H1 (cell line): ENCODE measurements around the gene SMIM1. TPM values are rescaled to one million over a fixed set of nuclear protein-coding genes. Genes with fewer than 3 reads are reported as not detected.

Experiments
- CTCF ChIA-PET: fragments of 300-600 bp; sonication (Branson Sonifier 250); formaldehyde crosslinking; loops from one replicate; lab custom pipeline; 2021; ENCODE audit not compliant: partially characterized antibody; lab: Charles Lee
- POLR2A ChIA-PET: fragments of 300-600 bp; sonication (Branson Sonifier 250); formaldehyde crosslinking; loops from one replicate; lab custom pipeline; 2021; ENCODE audit warnings: inconsistent platforms; ENCODE audit not compliant: partially characterized antibody; lab: Charles Lee
- DNase-seq, 2 experiments: peaks; one replicate each; pipeline versions ENCODE4 v3.0.0 to v3.0.0-alpha.2; 2010 to 2022; ENCODE audit warnings: low spot score in 2 of 2, low read depth in 1 of 2, mixed read lengths in 1 of 2
- FAIRE-seq: peaks from 2 replicates; lab custom pipeline; 2011; peaks lifted over from hg19 to GRCh38; lab: Jason Lieb, UNC
- H2AFZ ChIP-seq: 2 replicates; pipeline ENCODE4 v1.8.1; 2012; ENCODE audit warnings: low read length, inconsistent platforms
- H2AK5ac ChIP-seq: 2 replicates; pipeline ENCODE4 v1.6.1; 2013; ENCODE audit warnings: low read depth, low read length
- H2BK120ac ChIP-seq: replicated peaks from 2 replicates; pipeline ENCODE3; 2013; ENCODE audit warnings: low read depth, low read length, inconsistent platforms
- H2BK12ac ChIP-seq: 2 replicates; pipeline ENCODE4 v1.6.1; 2013; ENCODE audit warnings: low read depth, low read length
- H2BK15ac ChIP-seq: 2 replicates; pipeline ENCODE4 v1.6.1; 2013; ENCODE audit warnings: low read length
- H2BK20ac ChIP-seq: 2 replicates; pipeline ENCODE4 v1.6.1; 2013; ENCODE audit warnings: low read length
- H2BK5ac ChIP-seq: 2 replicates; pipeline ENCODE4 v1.6.1; 2013; ENCODE audit warnings: low read depth, low read length
- H3K14ac ChIP-seq: 2 replicates; pipeline ENCODE4 v1.6.1; 2013; ENCODE audit warnings: inconsistent platforms; ENCODE audit not compliant: insufficient read length
- H3K18ac ChIP-seq: 2 replicates; pipeline ENCODE4 v1.6.1; 2013; ENCODE audit warnings: low read length; ENCODE audit errors: extremely low read depth
- H3K23ac ChIP-seq: 2 replicates; pipeline ENCODE4 v1.6.1; 2013; ENCODE audit warnings: inconsistent platforms; ENCODE audit not compliant: insufficient read length
- H3K23me2 ChIP-seq: 2 replicates; pipeline ENCODE4 v1.6.1; 2013; ENCODE audit warnings: low read depth, low read length
- H3K27ac ChIP-seq: 2 replicates; pipeline ENCODE4 v1.6.1; 2011; ENCODE audit warnings: low read depth, low read length, inconsistent platforms
- H3K27me3 ChIP-seq, 4 experiments: replicated peaks in 1 of 4; 1 replicate in 1 of 4; 2 replicates in 3 of 4; pipeline versions ENCODE4 v1.6.1 to v1.8.1; 2011 to 2013; ENCODE audit warnings: low read length in 3 of 4, mild to moderate bottlenecking in 3 of 4, inconsistent platforms in 2 of 4, mixed read lengths in 2 of 4, moderate library complexity in 1 of 4; ENCODE audit not compliant: control insufficient read depth in 3 of 4, insufficient read depth in 3 of 4; ENCODE audit errors: extremely low read depth in 1 of 4
- H3K36me3 ChIP-seq, 4 experiments: 2 replicates each; pipeline versions ENCODE4 v1.6.1 to v1.8.1; 2011 to 2013; ENCODE audit warnings: mild to moderate bottlenecking in 4 of 4, low read length in 3 of 4, moderate library complexity in 2 of 4, control low read depth in 1 of 4, inconsistent platforms in 1 of 4; ENCODE audit not compliant: insufficient read depth in 4 of 4, control insufficient read depth in 2 of 4
- H3K4ac ChIP-seq: replicated peaks from 2 replicates; pipeline ENCODE3; 2013; ENCODE audit warnings: low read length, low read depth, mixed read lengths, inconsistent platforms; ENCODE audit not compliant: insufficient read length
- H3K4me1 ChIP-seq, 4 experiments: replicated peaks in 1 of 4; 1 replicate in 1 of 4; 2 replicates in 3 of 4; pipeline versions ENCODE4 v1.6.1 to v1.8.1; 2011 to 2013; ENCODE audit warnings: low read length in 3 of 4, inconsistent platforms in 2 of 4, mixed read lengths in 1 of 4; ENCODE audit not compliant: insufficient read depth in 4 of 4, control insufficient read depth in 3 of 4
- H3K4me2 ChIP-seq, 2 experiments: 2 replicates each; pipeline versions ENCODE4 v1.6.1 to v1.8.1; 2011 to 2013; ENCODE audit warnings: low read depth in 2 of 2, low read length in 2 of 2, control low read depth in 1 of 2, inconsistent platforms in 1 of 2, mild to moderate bottlenecking in 1 of 2; ENCODE audit not compliant: insufficient read depth in 1 of 2
- H3K4me3 ChIP-seq, 4 experiments: fragments of 200-600, 300-600 bp in 1 of 4; sonication (generic), shearing (Covaris generic), sonication (Bioruptor Twin) in 1 of 4; 2 replicates each; pipeline versions ENCODE4 v1.5.1 to v1.8.1; 2011 to 2016; ENCODE audit warnings: low read length in 4 of 4, low read depth in 3 of 4, control low read depth in 2 of 4, inconsistent platforms in 2 of 4, mild to moderate bottlenecking in 2 of 4, mixed read lengths in 1 of 4, moderate library complexity in 1 of 4; ENCODE audit not compliant: insufficient read depth in 2 of 4; ENCODE audit errors: extremely low read depth in 1 of 4
- H3K56ac ChIP-seq: replicated peaks from 2 replicates; pipeline ENCODE3; 2013; ENCODE audit warnings: low read depth, mild to moderate bottlenecking, mixed read lengths, low read length, inconsistent platforms; ENCODE audit not compliant: insufficient read length
- H3K79me1 ChIP-seq: 2 replicates; pipeline ENCODE4 v1.6.1; 2013; ENCODE audit warnings: low read depth, low read length, control low read depth
- H3K79me2 ChIP-seq, 2 experiments: 2 replicates each; pipeline versions ENCODE4 v1.6.1 to v1.8.1; 2012 to 2013; ENCODE audit warnings: low read length in 2 of 2, mild to moderate bottlenecking in 2 of 2, inconsistent platforms in 1 of 2; ENCODE audit not compliant: insufficient read depth in 2 of 2, control insufficient read depth in 1 of 2
- H3K9ac ChIP-seq, 4 experiments: replicated peaks in 1 of 4; 1 replicate in 1 of 4; 2 replicates in 3 of 4; pipeline versions ENCODE4 v1.6.1 to v1.8.1; 2011 to 2013; ENCODE audit warnings: low read depth in 3 of 4, low read length in 3 of 4, control low read depth in 2 of 4, mild to moderate bottlenecking in 2 of 4, moderate library complexity in 2 of 4, inconsistent platforms in 1 of 4; ENCODE audit errors: extremely low read depth in 1 of 4
- H3K9me3 ChIP-seq, 2 experiments: 2 replicates each; pipeline versions ENCODE4 v1.6.1 to v1.8.1; 2012 to 2013; ENCODE audit warnings: mild to moderate bottlenecking in 2 of 2, moderate library complexity in 2 of 2, control low read depth in 1 of 2, inconsistent platforms in 1 of 2, low read depth in 1 of 2, low read length in 1 of 2, mixed read lengths in 1 of 2; ENCODE audit not compliant: insufficient read depth in 2 of 2
- H4K20me1 ChIP-seq, 2 experiments: replicated peaks in 1 of 2; 2 replicates each; pipeline versions ENCODE3 to v1.8.1; 2011 to 2013; ENCODE audit warnings: inconsistent platforms in 2 of 2, low read length in 2 of 2, mild to moderate bottlenecking in 1 of 2; ENCODE audit not compliant: insufficient read depth in 2 of 2, control insufficient read depth in 1 of 2
- H4K5ac ChIP-seq: 2 replicates; pipeline ENCODE4 v1.6.1; 2013; ENCODE audit warnings: low read length, low read depth, mixed read lengths, inconsistent platforms; ENCODE audit not compliant: insufficient read length
- H4K8ac ChIP-seq: 2 replicates; pipeline ENCODE4 v1.8.0; 2013; ENCODE audit warnings: mild to moderate bottlenecking, moderate library complexity, low read length, inconsistent platforms; ENCODE audit not compliant: insufficient read depth; ENCODE audit errors: extremely low read depth
- H4K91ac ChIP-seq: replicated peaks from 2 replicates; pipeline ENCODE3; 2013; ENCODE audit warnings: low read length, mixed read lengths, inconsistent platforms; ENCODE audit not compliant: insufficient read length
- BCL11A ChIP-seq, 2 experiments: IDR thresholded peaks; one replicate each; pipeline ENCODE4 v1.6.1; 2011; ENCODE audit warnings: low read depth in 2 of 2, low read length in 2 of 2, mild to moderate bottlenecking in 2 of 2
- CTCF ChIP-seq, 3 experiments: IDR thresholded peaks; 1 replicate in 2 of 3; 2 replicates in 1 of 3; pipeline versions ENCODE4 v1.5.1 to v1.6.1; 2011; ENCODE audit warnings: low read length in 3 of 3, mild to moderate bottlenecking in 3 of 3, inconsistent platforms in 2 of 3, low read depth in 1 of 3, moderate library complexity in 1 of 3; ENCODE audit not compliant: insufficient read depth in 1 of 3; ENCODE audit errors: control extremely low read depth in 1 of 3
- E2F6 ChIP-seq: IDR thresholded peaks from 2 replicates; pipeline ENCODE4 v1.6.1; 2012; ENCODE audit warnings: inconsistent platforms
- EGR1 ChIP-seq: IDR thresholded peaks from 2 replicates; pipeline ENCODE4 v1.6.1; 2011; ENCODE audit warnings: low read depth, low read length, borderline replicate concordance
- EP300 ChIP-seq, 2 experiments: IDR thresholded peaks; 1 replicate in 1 of 2; 2 replicates in 1 of 2; pipeline ENCODE4 v1.6.1; 2011 to 2012; ENCODE audit warnings: low read depth in 2 of 2, low read length in 2 of 2, mild to moderate bottlenecking in 2 of 2, borderline replicate concordance in 1 of 2, inconsistent platforms in 1 of 2, moderate library complexity in 1 of 2
- MAX ChIP-seq: IDR thresholded peaks from 2 replicates; pipeline ENCODE4 v1.6.1; 2012; ENCODE audit warnings: inconsistent platforms
- PHF8 ChIP-seq: fragments of 200-600 bp; sonication (generic); conservative IDR thresholded peaks from 2 replicates; pipeline ENCODE4 v1.7.1; 2012; ENCODE audit warnings: low read depth, mild to moderate bottlenecking, inconsistent platforms, low read length, moderate library complexity
- ZNF274 ChIP-seq: IDR thresholded peaks from 2 replicates; pipeline ENCODE4 v1.7.0; 2012; ENCODE audit warnings: low read length, borderline replicate concordance; ENCODE audit errors: extremely low read depth
- WGBS, 2 experiments: shearing (Covaris generic) in 1 of 2; methylation state at CpG; one replicate each; pipeline versions ENCODE4 v1.1.6 to v1.1.7; 2013 to 2015; ENCODE audit warnings: low lambda C conversion rate in 2 of 2, mixed read lengths in 2 of 2, inconsistent platforms in 1 of 2, low coverage in 1 of 2, missing lambda C conversion rate in 1 of 2; ENCODE audit not compliant: insufficient replicate concordance in 2 of 2, insufficient coverage in 1 of 2, insufficient read length in 1 of 2; ENCODE audit errors: extremely low coverage in 1 of 2, missing lambda C conversion rate in 1 of 2; 5-methylcytosine and 5-hydroxymethylcytosine counted together
- polyA plus RNA-seq, 7 experiments: library from polyadenylated mRNA; depleted of rRNA in 3 of 7; stranded (reverse) in 5 of 7; unstranded in 2 of 7; fragments of >200 nt in 5 of 7; fragments of 200-250 nt in 2 of 7; gene quantifications; 1 replicate in 5 of 7; 2 replicates in 1 of 7; 4 replicates in 1 of 7; pipeline versions ENCODE4 v1.2.1 to v1.2.3, GENCODE V29; 2011 to 2013; ENCODE audit warnings: missing spikeins in 2 of 7, mixed read lengths in 2 of 7
- total RNA-seq: library from RNA; stranded (reverse); fragmentation: NEBNext Ultra II Directional; extraction: Animal tissue kit (Norgen Biotek cat#: 25700); gene quantifications from 2 replicates; pipeline ENCODE4 v1.2.1, GENCODE V29; 2021

The SMIM1 gene
- total and polyA plus RNA-seq, 2 of the 8 experiments (the other 6 are each of a cell fraction or from before 2014, with no cell fraction given): 7.7 to 9.7 TPM

GRCh38 chr1:3767328-3767925 is 5.1 kb upstream of the SMIM1 start:
- DNase-seq (no peak), FAIRE-seq (no peak)
- H2BK15ac ChIP-seq: no peak overlapping the region
- H4K5ac ChIP-seq: no peak overlapping the region
- H3K4me3 ChIP-seq: no peak overlapping the region
- no peaks in the 10 kb centered on the region for H4K20me1 ChIP-seq
- no peaks in the 10 kb centered on the region for H3K79me2 ChIP-seq
- 90% methylated on average over 17 of the region's 17 CpGs; no CpG with 5 or more reads in 1 of the 2 experiments for WGBS, 2 experiments
- H3K23me2 ChIP-seq: peaks cover 5% of the 10 kb centered on the region; the same call in 1 of the 2 replicates
- POLR2A ChIA-PET: interaction anchor here (1.1 to 2.3 kb wide), 4 partner anchors 9 to 32 kb away, joined by 3 to 5 read pairs (median 4); no protein-coding TSS in a partner anchor
- CTCF ChIA-PET: interaction anchor here (0.9 to 1.4 kb wide), 5 partner anchors 8 to 91 kb away, joined by 3 to 4 read pairs (median 3); no protein-coding TSS in a partner anchor
- no peak overlapping the region for H4K91ac ChIP-seq
- no peak overlapping the region for H4K8ac ChIP-seq
- H2BK120ac ChIP-seq: no peak overlapping the region
- H3K14ac ChIP-seq: no peak overlapping the region
- H2BK5ac ChIP-seq: no peak overlapping the region
- no peak overlapping the region for H2AFZ ChIP-seq
- H3K23ac ChIP-seq: no peak overlapping the region
- H2AK5ac ChIP-seq: no peak overlapping the region
- H3K27me3 ChIP-seq: peaks cover 0 to 2% (median 0%) of the 10 kb centered on the region in 4 experiments; a peak in 1 of 7 replicates
- no peak overlapping the region for H2BK12ac ChIP-seq
- H3K4me2 ChIP-seq: no peak overlapping the region
- H3K79me1 ChIP-seq: no peaks in the 10 kb centered on the region
- H3K56ac ChIP-seq: no peak overlapping the region
- H3K4ac ChIP-seq: no peak overlapping the region
- no peak overlapping the region for H3K27ac ChIP-seq
- peaks cover 0 to 6% (median 1%) of the 10 kb centered on the region in 4 experiments; a peak in 4 of 7 replicates for H3K4me1 ChIP-seq
- H3K36me3 ChIP-seq: no peaks in the 10 kb centered on the region
- H3K9me3 ChIP-seq: peaks cover 0 to 7% of the 10 kb centered on the region in 2 experiments; a peak in 1 of 4 replicates
- H3K18ac ChIP-seq: no peak overlapping the region
- H3K9ac ChIP-seq: no peak overlapping the region
- no peak overlapping the region for H2BK20ac ChIP-seq
- no peak for TF ChIP-seq CTCF (IDR thresholded peaks at IDR 0.05; ENCODE audit: control extremely low read depth in 1 of 3, insufficient read depth in 1 of 3, low read depth in 1 of 3, low read length in 3 of 3)
- no peak for TF ChIP-seq E2F6
- TF ChIP-seq EP300 (IDR thresholded peaks at IDR 0.05; ENCODE audit: borderline replicate concordance in 1 of 2, low read depth in 2 of 2, low read length in 2 of 2): no peak
- TF ChIP-seq MAX: no peak
- no peak for TF ChIP-seq PHF8
- no peak for TF ChIP-seq ZNF274
- TF ChIP-seq BCL11A (IDR thresholded peaks at IDR 0.05; ENCODE audit: low read depth in 2 of 2, low read length in 2 of 2): no peak
- TF ChIP-seq EGR1: no peak
